DOHH2 (cell line): ENCODE results near the gene STPG3.

Experiments
- EZH2phosphoT487 ChIP-seq: fragments of 200-600 bp; sonication (generic); IDR thresholded peaks from 2 replicates; pipeline ENCODE4 v1.6.1; 2017; ENCODE audit warnings: borderline replicate concordance, mild to moderate bottlenecking, antibody characterized with exemption, low read length, moderate library complexity, mixed read lengths
- TF ChIP-seq, protein P1 (sequence below): fragments of 200-600 bp; sonication (generic); IDR thresholded peaks from one replicate; pipeline ENCODE4 v1.5.1; 2014; ENCODE audit warnings: antibody characterized with exemption, mild to moderate bottlenecking, low read depth, low read length; ENCODE audit not compliant: poor library complexity, severe bottlenecking

DNA sequence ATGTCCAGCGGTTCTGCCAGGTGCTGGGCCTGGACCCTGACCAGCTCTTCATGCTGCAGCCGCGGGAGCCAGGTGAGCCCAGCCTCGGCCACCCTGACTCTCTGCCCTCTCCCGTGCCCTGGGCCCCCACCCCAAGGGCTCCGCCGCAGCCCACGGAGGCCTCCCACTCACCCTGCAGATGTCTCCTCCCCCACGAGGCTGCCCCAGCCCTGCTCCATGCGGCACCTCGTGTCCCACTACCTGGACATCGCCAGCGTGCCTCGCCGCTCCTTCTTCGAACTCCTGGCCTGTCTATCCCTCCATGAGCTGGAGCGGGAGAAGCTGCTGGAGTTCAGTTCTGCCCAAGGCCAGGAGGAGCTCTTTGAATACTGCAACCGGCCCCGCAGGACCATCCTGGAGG, 36.5 kb upstream of the STPG3 start:
- TF ChIP-seq, protein P1, sequence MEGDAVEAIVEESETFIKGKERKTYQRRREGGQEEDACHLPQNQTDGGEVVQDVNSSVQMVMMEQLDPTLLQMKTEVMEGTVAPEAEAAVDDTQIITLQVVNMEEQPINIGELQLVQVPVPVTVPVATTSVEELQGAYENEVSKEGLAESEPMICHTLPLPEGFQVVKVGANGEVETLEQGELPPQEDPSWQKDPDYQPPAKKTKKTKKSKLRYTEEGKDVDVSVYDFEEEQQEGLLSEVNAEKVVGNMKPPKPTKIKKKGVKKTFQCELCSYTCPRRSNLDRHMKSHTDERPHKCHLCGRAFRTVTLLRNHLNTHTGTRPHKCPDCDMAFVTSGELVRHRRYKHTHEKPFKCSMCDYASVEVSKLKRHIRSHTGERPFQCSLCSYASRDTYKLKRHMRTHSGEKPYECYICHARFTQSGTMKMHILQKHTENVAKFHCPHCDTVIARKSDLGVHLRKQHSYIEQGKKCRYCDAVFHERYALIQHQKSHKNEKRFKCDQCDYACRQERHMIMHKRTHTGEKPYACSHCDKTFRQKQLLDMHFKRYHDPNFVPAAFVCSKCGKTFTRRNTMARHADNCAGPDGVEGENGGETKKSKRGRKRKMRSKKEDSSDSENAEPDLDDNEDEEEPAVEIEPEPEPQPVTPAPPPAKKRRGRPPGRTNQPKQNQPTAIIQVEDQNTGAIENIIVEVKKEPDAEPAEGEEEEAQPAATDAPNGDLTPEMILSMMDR: no peak
- TF ChIP-seq EZH2phosphoT487: no peak
